ENCODE results near the gene ELOVL2. TPM values are rescaled to one million over a fixed set of nuclear protein-coding genes. Genes with fewer than 3 reads are reported as not detected.
"Not testable (repeated sequence)": the region's sequence is repeated elsewhere in the genome, so short reads cannot be mapped to it uniquely, and the experiment has no call there.

Gene ELOVL2
- total RNA-seq, 2 donors from 2014 or later = 0.86 to 1.6 TPM

DNA sequence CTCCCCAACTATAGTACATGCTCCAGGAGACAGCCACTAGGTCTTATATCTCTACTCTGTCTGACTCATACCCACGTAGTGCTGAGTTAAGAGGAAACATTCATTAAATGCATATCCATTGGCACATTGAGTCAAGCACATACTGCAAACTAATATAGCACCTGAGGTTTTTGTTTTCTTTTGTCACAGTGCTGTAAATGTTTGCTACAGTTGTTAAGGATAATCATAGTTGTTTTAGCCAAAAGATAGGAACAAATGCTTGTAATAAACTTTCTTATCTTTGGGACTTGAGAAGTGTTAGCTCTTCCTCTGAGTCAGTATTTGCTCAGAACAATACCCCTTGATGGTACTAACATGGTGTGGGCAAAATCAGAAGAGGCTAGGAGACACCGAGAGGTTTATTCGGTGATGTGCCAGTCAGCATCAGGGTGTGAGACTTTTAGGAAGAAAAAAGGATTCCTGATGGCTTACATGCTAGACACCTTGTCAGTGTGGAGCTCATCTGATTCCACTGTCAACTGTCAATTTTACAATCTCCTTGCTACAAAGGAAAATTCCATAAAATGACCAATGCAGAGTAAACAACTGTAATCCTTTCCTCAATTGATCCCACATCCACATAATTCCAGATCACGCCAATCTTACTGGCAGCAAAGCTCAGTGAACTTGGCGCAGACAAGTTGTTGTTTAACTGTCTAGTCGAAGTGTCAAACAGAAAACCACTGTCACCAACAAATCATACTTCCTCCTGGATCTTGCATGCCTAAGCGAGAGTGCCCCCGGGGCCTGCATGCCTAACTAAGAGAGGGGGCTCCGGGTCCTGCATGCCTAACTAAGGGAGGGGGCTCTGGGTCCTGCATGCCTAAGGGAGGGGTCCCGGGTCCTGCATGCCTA is 36.1 kb downstream of the ELOVL2 start:
- peaks cover 0 to 8% of the 10 kb centered on the region in 2 donors for H3K4me1 ChIP-seq
- no peak overlapping the region for H3K27ac ChIP-seq
- no peaks in the 10 kb centered on the region for H3K36me3 ChIP-seq
- H3K27me3 ChIP-seq = no peaks in the 10 kb centered on the region
- no peak for DNase-seq (ENCODE audit: low spot score)
- no peak overlapping the region for H3K4me3 ChIP-seq
- no peaks in the 10 kb centered on the region for H3K9me3 ChIP-seq
- no peak for TF ChIP-seq CTCF (IDR thresholded peaks at IDR 0.05)

DNA sequence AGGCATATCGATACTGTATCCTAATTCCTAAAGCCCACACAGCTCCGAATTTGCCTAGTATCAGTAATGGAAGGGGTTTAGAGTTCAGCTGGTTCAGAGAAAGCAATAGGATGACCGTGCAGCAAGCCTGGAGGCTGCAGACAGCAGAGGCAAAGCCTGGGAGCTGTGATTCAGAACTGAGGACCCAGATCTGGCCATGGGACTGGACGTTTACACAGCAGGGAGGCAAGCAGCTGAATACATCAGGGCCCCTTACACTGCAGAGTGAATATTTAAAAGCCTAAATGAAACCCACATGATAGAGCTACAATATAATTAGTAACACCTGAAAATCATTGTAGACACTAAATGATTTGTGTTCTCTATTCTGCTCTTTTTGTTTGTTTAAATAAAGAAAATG is 38.0 kb downstream of the ELOVL2 start:
- Histone ChIP-seq H3K36me3 (no peaks in the 10 kb centered on the region), H3K9me3 (no peaks in the 10 kb centered on the region), H3K27ac (no peak overlapping the region), H3K27me3 (no peaks in the 10 kb centered on the region), H3K4me1 (peaks cover 0 to 8% of the 10 kb centered on the region in 2 donors), H3K4me3 (no peak overlapping the region)
- no peak for TF ChIP-seq CTCF (IDR thresholded peaks at IDR 0.05)
- no peak for DNase-seq (ENCODE audit: low spot score)

DNA sequence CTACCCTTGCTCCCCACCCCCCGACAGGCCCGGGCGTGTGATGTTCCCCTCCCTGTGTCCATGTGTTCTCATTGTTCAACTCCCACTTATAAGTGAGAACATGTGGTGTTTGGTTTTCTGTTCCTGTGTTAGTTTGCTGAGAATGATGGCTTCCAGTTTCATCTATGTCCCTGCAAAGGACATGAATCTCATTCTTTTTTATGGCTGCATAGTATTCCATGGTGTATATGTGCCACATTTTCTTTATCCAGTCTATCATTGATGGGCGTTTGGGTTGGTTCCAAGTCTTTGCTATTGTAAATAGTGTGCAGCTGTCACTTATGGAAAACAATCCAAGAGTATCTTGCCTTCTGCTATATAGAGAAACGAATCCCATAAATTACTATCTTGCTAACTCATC is 40.8 kb downstream of the ELOVL2 start:
- H3K4me3 ChIP-seq; H3K4me1 ChIP-seq; H3K9me3 ChIP-seq; H3K27ac ChIP-seq; DNase-seq (ENCODE audit: low spot score); H3K27me3 ChIP-seq; H3K36me3 ChIP-seq: not testable (repeated sequence)

GRCh38 chr6:11002176-11002575 is 41.9 kb downstream of the ELOVL2 start:
- TF ChIP-seq CTCF (IDR thresholded peaks at IDR 0.05) = no peak
- H3K9me3 ChIP-seq = no peaks in the 10 kb centered on the region
- H3K27me3 ChIP-seq = no peaks in the 10 kb centered on the region
- no peak for DNase-seq (ENCODE audit: low spot score)
- H3K4me1 ChIP-seq = peaks cover 0 to 7% of the 10 kb centered on the region in 2 donors
- no peak overlapping the region for H3K4me3 ChIP-seq
- H3K27ac ChIP-seq = no peak overlapping the region
- no peaks in the 10 kb centered on the region for H3K36me3 ChIP-seq

DNA sequence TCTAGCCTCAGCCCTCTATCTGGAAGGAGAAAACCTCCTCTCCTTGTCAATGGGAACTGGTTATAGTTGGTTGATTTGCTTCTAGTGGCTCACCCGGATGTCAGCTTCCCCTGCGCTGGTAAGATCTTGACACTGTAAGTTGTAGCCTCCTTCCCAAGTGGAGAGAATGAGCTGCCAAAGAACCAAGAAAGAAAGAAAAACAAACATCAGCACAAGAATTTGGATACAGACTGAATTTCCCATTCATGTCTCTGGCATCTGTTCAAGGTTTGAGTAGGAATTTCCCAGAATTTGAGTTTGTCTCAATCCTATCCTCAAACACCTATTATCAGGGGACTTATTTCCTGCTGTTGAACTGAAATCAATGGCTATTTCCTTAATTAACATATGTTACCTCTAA is 44.1 kb downstream of the ELOVL2 start:
- Histone ChIP-seq H3K4me3 (no peak overlapping the region), H3K36me3 (no peaks in the 10 kb centered on the region), H3K27ac (no peak overlapping the region), H3K4me1 (peaks cover 0 to 7% of the 10 kb centered on the region in 2 donors), H3K9me3 (no peaks in the 10 kb centered on the region), H3K27me3 (no peaks in the 10 kb centered on the region)
- DNase-seq (ENCODE audit: low spot score) = no peak
- no peak for TF ChIP-seq CTCF (IDR thresholded peaks at IDR 0.05)

DNA sequence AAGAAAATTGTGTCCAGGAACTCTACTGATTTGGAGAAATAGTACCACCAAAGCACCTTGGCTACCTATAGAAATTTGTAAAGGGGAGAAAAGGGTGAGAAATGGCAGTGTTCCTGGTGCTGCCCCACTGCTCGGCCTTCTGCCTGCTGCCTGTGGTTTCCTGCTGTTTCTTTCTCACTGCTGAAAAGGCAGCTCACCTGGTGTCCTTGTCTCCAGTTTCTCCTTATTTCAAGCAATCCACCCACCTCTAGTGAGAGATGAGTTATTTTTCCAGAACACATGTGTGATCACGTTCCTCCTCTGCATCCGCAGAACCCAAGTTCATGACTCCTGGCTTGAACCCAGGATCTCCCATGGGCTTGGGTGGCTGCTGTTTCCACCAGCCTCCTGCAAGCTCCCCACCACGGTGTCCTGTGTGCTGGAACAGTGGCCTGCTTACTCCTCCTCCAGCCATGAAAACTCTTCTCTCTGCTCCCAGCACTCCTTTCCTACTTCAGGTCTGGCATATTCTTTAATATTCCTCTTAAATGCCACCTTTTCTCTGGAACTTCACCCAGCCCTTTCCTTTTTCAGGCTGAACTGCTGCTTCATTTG is 48.9 kb downstream of the ELOVL2 start:
- DNase-seq (ENCODE audit: low spot score) = no peak
- Histone ChIP-seq H3K4me1 (peaks cover 0 to 6% of the 10 kb centered on the region in 2 donors), H3K27me3 (no peaks in the 10 kb centered on the region), H3K4me3 (no peak overlapping the region), H3K27ac (no peak overlapping the region), H3K36me3 (no peaks in the 10 kb centered on the region), H3K9me3 (no peaks in the 10 kb centered on the region)
- no peak for TF ChIP-seq CTCF (IDR thresholded peaks at IDR 0.05)

All from right atrium auricular region (tissue), 2 donors.